H1 (cell line): ENCODE results near the gene COL10A1. TPM values are rescaled to one million over a fixed set of nuclear protein-coding genes. Genes with fewer than 3 reads are reported as not detected.

Experiments
- CTCF ChIA-PET: fragments of 300-600 bp; sonication (Branson Sonifier 250); formaldehyde crosslinking; loops from one replicate; lab custom pipeline; 2021; ENCODE audit not compliant: partially characterized antibody; lab: Charles Lee
- POLR2A ChIA-PET: fragments of 300-600 bp; sonication (Branson Sonifier 250); formaldehyde crosslinking; loops from one replicate; lab custom pipeline; 2021; ENCODE audit warnings: inconsistent platforms; ENCODE audit not compliant: partially characterized antibody; lab: Charles Lee
- DNase-seq, 2 experiments: peaks; one replicate each; pipeline versions ENCODE4 v3.0.0 to v3.0.0-alpha.2; 2010 to 2022; ENCODE audit warnings: low spot score in 2 of 2, low read depth in 1 of 2, mixed read lengths in 1 of 2
- FAIRE-seq: peaks from 2 replicates; lab custom pipeline; 2011; peaks lifted over from hg19 to GRCh38; lab: Jason Lieb, UNC
- H2AFZ ChIP-seq: 2 replicates; pipeline ENCODE4 v1.8.1; 2012; ENCODE audit warnings: low read length, inconsistent platforms
- H2AK5ac ChIP-seq: 2 replicates; pipeline ENCODE4 v1.6.1; 2013; ENCODE audit warnings: low read depth, low read length
- H2BK120ac ChIP-seq: replicated peaks from 2 replicates; pipeline ENCODE3; 2013; ENCODE audit warnings: low read depth, low read length, inconsistent platforms
- H2BK12ac ChIP-seq: 2 replicates; pipeline ENCODE4 v1.6.1; 2013; ENCODE audit warnings: low read depth, low read length
- H2BK15ac ChIP-seq: 2 replicates; pipeline ENCODE4 v1.6.1; 2013; ENCODE audit warnings: low read length
- H2BK20ac ChIP-seq: 2 replicates; pipeline ENCODE4 v1.6.1; 2013; ENCODE audit warnings: low read length
- H2BK5ac ChIP-seq: 2 replicates; pipeline ENCODE4 v1.6.1; 2013; ENCODE audit warnings: low read depth, low read length
- H3K14ac ChIP-seq: 2 replicates; pipeline ENCODE4 v1.6.1; 2013; ENCODE audit warnings: inconsistent platforms; ENCODE audit not compliant: insufficient read length
- H3K18ac ChIP-seq: 2 replicates; pipeline ENCODE4 v1.6.1; 2013; ENCODE audit warnings: low read length; ENCODE audit errors: extremely low read depth
- H3K23ac ChIP-seq: 2 replicates; pipeline ENCODE4 v1.6.1; 2013; ENCODE audit warnings: inconsistent platforms; ENCODE audit not compliant: insufficient read length
- H3K23me2 ChIP-seq: 2 replicates; pipeline ENCODE4 v1.6.1; 2013; ENCODE audit warnings: low read depth, low read length
- H3K27ac ChIP-seq: 2 replicates; pipeline ENCODE4 v1.6.1; 2011; ENCODE audit warnings: low read depth, low read length, inconsistent platforms
- H3K27me3 ChIP-seq, 4 experiments: replicated peaks in 1 of 4; 1 replicate in 1 of 4; 2 replicates in 3 of 4; pipeline versions ENCODE4 v1.6.1 to v1.8.1; 2011 to 2013; ENCODE audit warnings: low read length in 3 of 4, mild to moderate bottlenecking in 3 of 4, inconsistent platforms in 2 of 4, mixed read lengths in 2 of 4, moderate library complexity in 1 of 4; ENCODE audit not compliant: control insufficient read depth in 3 of 4, insufficient read depth in 3 of 4; ENCODE audit errors: extremely low read depth in 1 of 4
- H3K36me3 ChIP-seq, 4 experiments: 2 replicates each; pipeline versions ENCODE4 v1.6.1 to v1.8.1; 2011 to 2013; ENCODE audit warnings: mild to moderate bottlenecking in 4 of 4, low read length in 3 of 4, moderate library complexity in 2 of 4, control low read depth in 1 of 4, inconsistent platforms in 1 of 4; ENCODE audit not compliant: insufficient read depth in 4 of 4, control insufficient read depth in 2 of 4
- H3K4ac ChIP-seq: replicated peaks from 2 replicates; pipeline ENCODE3; 2013; ENCODE audit warnings: low read length, low read depth, mixed read lengths, inconsistent platforms; ENCODE audit not compliant: insufficient read length
- H3K4me1 ChIP-seq, 4 experiments: replicated peaks in 1 of 4; 1 replicate in 1 of 4; 2 replicates in 3 of 4; pipeline versions ENCODE4 v1.6.1 to v1.8.1; 2011 to 2013; ENCODE audit warnings: low read length in 3 of 4, inconsistent platforms in 2 of 4, mixed read lengths in 1 of 4; ENCODE audit not compliant: insufficient read depth in 4 of 4, control insufficient read depth in 3 of 4
- H3K4me2 ChIP-seq, 2 experiments: 2 replicates each; pipeline versions ENCODE4 v1.6.1 to v1.8.1; 2011 to 2013; ENCODE audit warnings: low read depth in 2 of 2, low read length in 2 of 2, control low read depth in 1 of 2, inconsistent platforms in 1 of 2, mild to moderate bottlenecking in 1 of 2; ENCODE audit not compliant: insufficient read depth in 1 of 2
- H3K4me3 ChIP-seq, 4 experiments: fragments of 200-600, 300-600 bp in 1 of 4; sonication (generic), shearing (Covaris generic), sonication (Bioruptor Twin) in 1 of 4; 2 replicates each; pipeline versions ENCODE4 v1.5.1 to v1.8.1; 2011 to 2016; ENCODE audit warnings: low read length in 4 of 4, low read depth in 3 of 4, control low read depth in 2 of 4, inconsistent platforms in 2 of 4, mild to moderate bottlenecking in 2 of 4, mixed read lengths in 1 of 4, moderate library complexity in 1 of 4; ENCODE audit not compliant: insufficient read depth in 2 of 4; ENCODE audit errors: extremely low read depth in 1 of 4
- H3K56ac ChIP-seq: replicated peaks from 2 replicates; pipeline ENCODE3; 2013; ENCODE audit warnings: low read depth, mild to moderate bottlenecking, mixed read lengths, low read length, inconsistent platforms; ENCODE audit not compliant: insufficient read length
- H3K79me1 ChIP-seq: 2 replicates; pipeline ENCODE4 v1.6.1; 2013; ENCODE audit warnings: low read depth, low read length, control low read depth
- H3K79me2 ChIP-seq, 2 experiments: 2 replicates each; pipeline versions ENCODE4 v1.6.1 to v1.8.1; 2012 to 2013; ENCODE audit warnings: low read length in 2 of 2, mild to moderate bottlenecking in 2 of 2, inconsistent platforms in 1 of 2; ENCODE audit not compliant: insufficient read depth in 2 of 2, control insufficient read depth in 1 of 2
- H3K9ac ChIP-seq, 4 experiments: replicated peaks in 1 of 4; 1 replicate in 1 of 4; 2 replicates in 3 of 4; pipeline versions ENCODE4 v1.6.1 to v1.8.1; 2011 to 2013; ENCODE audit warnings: low read depth in 3 of 4, low read length in 3 of 4, control low read depth in 2 of 4, mild to moderate bottlenecking in 2 of 4, moderate library complexity in 2 of 4, inconsistent platforms in 1 of 4; ENCODE audit errors: extremely low read depth in 1 of 4
- H3K9me3 ChIP-seq, 2 experiments: 2 replicates each; pipeline versions ENCODE4 v1.6.1 to v1.8.1; 2012 to 2013; ENCODE audit warnings: mild to moderate bottlenecking in 2 of 2, moderate library complexity in 2 of 2, control low read depth in 1 of 2, inconsistent platforms in 1 of 2, low read depth in 1 of 2, low read length in 1 of 2, mixed read lengths in 1 of 2; ENCODE audit not compliant: insufficient read depth in 2 of 2
- H4K20me1 ChIP-seq, 2 experiments: replicated peaks in 1 of 2; 2 replicates each; pipeline versions ENCODE3 to v1.8.1; 2011 to 2013; ENCODE audit warnings: inconsistent platforms in 2 of 2, low read length in 2 of 2, mild to moderate bottlenecking in 1 of 2; ENCODE audit not compliant: insufficient read depth in 2 of 2, control insufficient read depth in 1 of 2
- H4K5ac ChIP-seq: 2 replicates; pipeline ENCODE4 v1.6.1; 2013; ENCODE audit warnings: low read length, low read depth, mixed read lengths, inconsistent platforms; ENCODE audit not compliant: insufficient read length
- H4K8ac ChIP-seq: 2 replicates; pipeline ENCODE4 v1.8.0; 2013; ENCODE audit warnings: mild to moderate bottlenecking, moderate library complexity, low read length, inconsistent platforms; ENCODE audit not compliant: insufficient read depth; ENCODE audit errors: extremely low read depth
- H4K91ac ChIP-seq: replicated peaks from 2 replicates; pipeline ENCODE3; 2013; ENCODE audit warnings: low read length, mixed read lengths, inconsistent platforms; ENCODE audit not compliant: insufficient read length
- BRCA1 ChIP-seq: IDR thresholded peaks from 2 replicates; pipeline ENCODE4 v1.6.1; 2012; ENCODE audit warnings: low read depth, low read length, improper control_type of control experiment
- CBX5 ChIP-seq: fragments of 300-800, 300-1000 bp; sonication (generic); IDR thresholded peaks from 2 replicates; pipeline ENCODE4 v1.7.1; 2016; ENCODE audit warnings: antibody characterized with exemption, low read length, low read depth
- CTBP2 ChIP-seq: IDR thresholded peaks from 2 replicates; pipeline ENCODE4 v1.7.0; 2011; ENCODE audit warnings: borderline replicate concordance, mild to moderate bottlenecking, moderate library complexity, mixed read lengths, low read length; ENCODE audit not compliant: insufficient read depth, insufficient read length
- JUN ChIP-seq: IDR thresholded peaks from 2 replicates; pipeline ENCODE4 v1.6.1; 2011; ENCODE audit warnings: low read depth, mild to moderate bottlenecking, improper control_type of control experiment, low read length
- RAD21 ChIP-seq, 2 experiments: IDR thresholded peaks in 1 of 2; conservative IDR thresholded peaks in 1 of 2; 2 replicates each; pipeline ENCODE4 v1.6.1; 2011; ENCODE audit warnings: low read depth in 2 of 2, low read length in 2 of 2, improper control_type of control experiment in 1 of 2, inconsistent platforms in 1 of 2, mild to moderate bottlenecking in 1 of 2, moderate library complexity in 1 of 2
- RNF2 ChIP-seq: fragments of 200-900, 300-1000 bp; sonication (generic); IDR thresholded peaks from 2 replicates; pipeline ENCODE4 v1.7.1; 2016; ENCODE audit warnings: borderline replicate concordance, low read depth, mild to moderate bottlenecking, antibody characterized with exemption, low read length; ENCODE audit not compliant: poor library complexity, severe bottlenecking; ENCODE audit errors: missing control alignments
- SAP30 ChIP-seq: fragments of 300-600 bp; sonication (generic); IDR thresholded peaks from 2 replicates; pipeline ENCODE4 v1.7.1; 2012; ENCODE audit warnings: low read length, moderate library complexity, mild to moderate bottlenecking, inconsistent platforms; ENCODE audit not compliant: insufficient read depth, insufficient replicate concordance
- SP4 ChIP-seq: IDR thresholded peaks from 2 replicates; pipeline ENCODE4 v1.6.1; 2012; ENCODE audit warnings: low read length, inconsistent platforms
- TEAD4 ChIP-seq: IDR thresholded peaks from 2 replicates; pipeline ENCODE4 v1.6.1; 2012; ENCODE audit warnings: low read depth, low read length, inconsistent platforms, mixed read lengths
- USF2 ChIP-seq: IDR thresholded peaks from 2 replicates; pipeline ENCODE4 v1.6.1; 2011; ENCODE audit warnings: low read length, improper control_type of control experiment
- WGBS, 2 experiments: shearing (Covaris generic) in 1 of 2; methylation state at CpG; one replicate each; pipeline versions ENCODE4 v1.1.6 to v1.1.7; 2013 to 2015; ENCODE audit warnings: low lambda C conversion rate in 2 of 2, mixed read lengths in 2 of 2, inconsistent platforms in 1 of 2, low coverage in 1 of 2, missing lambda C conversion rate in 1 of 2; ENCODE audit not compliant: insufficient replicate concordance in 2 of 2, insufficient coverage in 1 of 2, insufficient read length in 1 of 2; ENCODE audit errors: extremely low coverage in 1 of 2, missing lambda C conversion rate in 1 of 2; 5-methylcytosine and 5-hydroxymethylcytosine counted together
- polyA plus RNA-seq, 7 experiments: library from polyadenylated mRNA; depleted of rRNA in 3 of 7; stranded (reverse) in 5 of 7; unstranded in 2 of 7; fragments of >200 nt in 5 of 7; fragments of 200-250 nt in 2 of 7; gene quantifications; 1 replicate in 5 of 7; 2 replicates in 1 of 7; 4 replicates in 1 of 7; pipeline versions ENCODE4 v1.2.1 to v1.2.3, GENCODE V29; 2011 to 2013; ENCODE audit warnings: missing spikeins in 2 of 7, mixed read lengths in 2 of 7
- total RNA-seq: library from RNA; stranded (reverse); fragmentation: NEBNext Ultra II Directional; extraction: Animal tissue kit (Norgen Biotek cat#: 25700); gene quantifications from 2 replicates; pipeline ENCODE4 v1.2.1, GENCODE V29; 2021
- TF ChIP-seq, protein P1 (sequence below): IDR thresholded peaks from 2 replicates; pipeline ENCODE4 v1.6.1; 2012; ENCODE audit warnings: inconsistent platforms

Gene COL10A1
- total and polyA plus RNA-seq, 2 of the 8 experiments (the other 6 are each of a cell fraction or from before 2014, with no cell fraction given): not detected

DNA sequence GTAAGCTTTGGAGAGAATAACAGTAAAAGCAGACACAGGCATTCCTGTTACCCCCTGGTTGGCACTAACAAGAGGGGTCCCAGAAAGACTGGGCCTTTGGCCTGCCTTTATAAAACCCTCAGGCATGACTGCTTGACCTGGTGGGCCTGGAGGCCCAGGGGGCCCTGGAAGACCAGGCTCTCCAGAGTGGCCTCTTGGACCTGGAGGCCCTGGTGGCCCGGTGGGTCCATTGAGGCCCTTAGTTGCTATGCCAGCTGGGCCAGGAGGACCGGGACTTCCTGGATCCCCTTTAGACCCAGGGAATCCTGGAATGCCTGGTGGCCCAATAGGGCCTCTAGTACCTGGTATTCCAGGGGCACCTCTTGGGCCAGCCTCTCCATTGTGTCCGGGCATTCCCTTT is 5.5 kb downstream of the COL10A1 start:
- Histone ChIP-seq H4K8ac (no peak overlapping the region), H3K4me3 (no peak overlapping the region), H2AFZ (no peak overlapping the region), H2BK20ac (no peak overlapping the region), H3K4me1 (no peaks in the 10 kb centered on the region), H3K18ac (no peak overlapping the region), H3K56ac (no peak overlapping the region), H3K9ac (no peak overlapping the region), H2BK5ac (no peak overlapping the region), H4K20me1 (no peaks in the 10 kb centered on the region), H2AK5ac (no peak overlapping the region), H3K79me2 (no peaks in the 10 kb centered on the region), H4K5ac (no peak overlapping the region), H3K23ac (no peak overlapping the region), H3K9me3 (no peaks in the 10 kb centered on the region), H3K79me1 (no peaks in the 10 kb centered on the region), H4K91ac (no peak overlapping the region), H2BK12ac (no peak overlapping the region), H3K4me2 (no peak overlapping the region), H3K14ac (no peak overlapping the region), H2BK15ac (no peak overlapping the region), H3K27ac (no peak overlapping the region), H3K23me2 (no peaks in the 10 kb centered on the region), H3K36me3 (peaks cover 0 to 40% (median 12%) of the 10 kb centered on the region in 4 experiments; a peak in 6 of 8 replicates), H3K27me3 (no peaks in the 10 kb centered on the region), H2BK120ac (no peak overlapping the region), H3K4ac (no peak overlapping the region)
- FAIRE-seq (no peak), DNase-seq (no peak)
- POLR2A ChIA-PET: interaction anchor here (0.6 to 0.9 kb wide), 2 partner anchors 11 to 1493 kb away, joined by 3 read pairs; no protein-coding TSS in a partner anchor
- CTCF ChIA-PET: interaction anchor here (0.9 to 2.1 kb wide), 2 partner anchors 9 to 10 kb away, joined by 3 to 9 read pairs; no protein-coding TSS in a partner anchor
- TF ChIP-seq RNF2 (no peak), TEAD4 (no peak), RAD21 (IDR thresholded peaks at IDR 0.05 in 1 of 2, conservative IDR thresholded peaks at IDR 0.05 in 1 of 2; ENCODE audit: low read depth in 2 of 2, low read length in 2 of 2) (no peak), USF2 (no peak), JUN (no peak), BRCA1 (no peak), CTBP2 (no peak), SP4 (no peak), SAP30 (no peak), CBX5 (no peak)
- TF ChIP-seq, protein P1, sequence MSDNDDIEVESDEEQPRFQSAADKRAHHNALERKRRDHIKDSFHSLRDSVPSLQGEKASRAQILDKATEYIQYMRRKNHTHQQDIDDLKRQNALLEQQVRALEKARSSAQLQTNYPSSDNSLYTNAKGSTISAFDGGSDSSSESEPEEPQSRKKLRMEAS: no peak
- 94% methylated on average over 3 of the region's 3 CpGs; no CpG with 5 or more reads in 1 of the 2 experiments for WGBS, 2 experiments
